ENCODE results near the gene MYEF2. TPM values are rescaled to one million over a fixed set of nuclear protein-coding genes. Genes with fewer than 3 reads are reported as not detected.

Gene MYEF2
- total and polyA plus RNA-seq, 10 of the 15 experiments (the other 5 are each of a cell fraction or from before 2014, with no cell fraction given): 9.2 to 47.0 (median 19.9) TPM

GRCh38 chr15:48132874-48133273 is 45.2 kb downstream of the MYEF2 start (continued):
- TF ChIP-seq BCL3 (IDR thresholded peaks at IDR 0.05; ENCODE audit: borderline replicate concordance, insufficient read depth, low read depth, low read length, poor library complexity, severe bottlenecking): no peak

GRCh38 chr15:48131324-48131723 is 46.8 kb downstream of the MYEF2 start:
- ChIA-PET CTCF (no interaction called here), SMC1A (ENCODE audit: uncharacterized antibody, unreplicated experiment) (interaction anchor here (0.6 to 1.8 kb wide), 2 partner anchors 18 to 23 kb away, joined by 3 to 5 read pairs; no protein-coding TSS in a partner anchor), RAD21 (ENCODE audit: unreplicated experiment) (no interaction called here), POLR2A (no interaction called here)
- Histone ChIP-seq H3K27ac (ENCODE audit: control insufficient read depth, insufficient read depth) (no peak overlapping the region), H3K4me1 (ENCODE audit: control insufficient read depth, insufficient read depth, low read length) (no peaks in the 10 kb centered on the region), H3K27me3 (replicated peaks in 1 of 2; ENCODE audit: control insufficient read depth in 2 of 2, insufficient read depth in 2 of 2, low read length in 1 of 2) (no peaks in the 10 kb centered on the region), H3K9me3 (replicated peaks; ENCODE audit: control insufficient read depth, insufficient read depth, low read length) (no peaks in the 10 kb centered on the region), H3K4me3 (no peak overlapping the region), H3K79me2 (ENCODE audit: control insufficient read depth, insufficient read depth, low read length) (no peaks in the 10 kb centered on the region), H3K4me2 (ENCODE audit: control insufficient read depth, insufficient read depth) (no peak overlapping the region), H3K36me3 (ENCODE audit: control insufficient read depth in 2 of 2, insufficient read depth in 2 of 2, low read length in 1 of 2) (no peaks in the 10 kb centered on the region), H4K20me1 (ENCODE audit: control insufficient read depth, insufficient read depth) (no peaks in the 10 kb centered on the region), H2AFZ (ENCODE audit: control insufficient read depth, low read depth, low read length) (no peak overlapping the region), H3K9ac (ENCODE audit: control insufficient read depth, insufficient read depth, low read length) (no peak overlapping the region)
- intact Hi-C loops (cut with micrococcal nuclease; ENCODE audit: unreplicated experiment) (no loop called here), in situ Hi-C loops (cut with MboI) (no loop called here)
- BruUV-seq (replicated peaks): no TSS peak
- DNase-seq (ENCODE audit: low read depth, low spot score): no peak
- no peak for FAIRE-seq
- no peak for TF ChIP-seq ZBTB33 (IDR thresholded peaks at IDR 0.05)
- no peak for TF ChIP-seq CREB1 (IDR thresholded peaks at IDR 0.05; ENCODE audit: low read depth)
- no peak for ATAC-seq
